ENCODE results near the gene IPO5. TPM values are rescaled to one million over a fixed set of nuclear protein-coding genes. Genes with fewer than 3 reads are reported as not detected.
"Not testable (repeated sequence)": the region's sequence is repeated elsewhere in the genome, so short reads cannot be mapped to it uniquely, and the experiment has no call there.

Gene IPO5
- total and polyA plus RNA-seq, 9 donors: 123 to 171 (median 149) TPM

DNA sequence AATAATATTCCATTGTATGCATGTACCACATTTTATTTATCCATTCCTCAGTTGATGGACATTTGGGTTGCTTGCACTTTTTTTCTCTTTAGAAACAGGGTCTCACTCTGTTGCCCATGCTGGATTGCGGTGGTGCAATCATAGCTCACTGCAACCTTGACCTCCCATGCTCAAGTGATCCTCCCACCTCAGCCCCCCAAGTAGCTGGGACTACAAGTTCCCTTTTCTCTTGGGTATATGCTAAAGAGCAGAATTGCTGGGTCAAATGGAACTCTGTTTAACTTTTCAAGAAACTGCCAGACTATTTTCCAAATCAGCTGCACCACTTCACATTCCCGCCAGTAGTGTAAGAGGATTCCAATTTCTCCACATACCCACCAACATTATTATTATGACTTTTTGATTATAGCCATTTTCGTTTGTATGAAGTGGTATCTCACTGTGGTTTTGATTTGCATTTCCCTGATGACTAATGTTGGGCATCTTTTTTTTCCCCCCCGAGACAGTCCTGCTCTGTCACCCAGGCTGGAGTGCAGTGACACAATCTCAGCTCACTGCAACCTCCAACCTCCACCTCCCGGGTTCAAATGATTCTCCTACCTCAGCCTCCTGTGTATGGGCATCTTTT, 7.6 kb upstream of the IPO5 start:
- no CpG with 5 or more reads among the region's 5 CpGs for WGBS (ENCODE audit: insufficient coverage)
- Histone ChIP-seq H3K4me3 (ENCODE audit: low read length) (no peak overlapping the region), H3K27ac (ENCODE audit: low read length) (no peak overlapping the region), H3K36me3 (ENCODE audit: control insufficient read depth, insufficient read depth, low read length) (no peaks in the 10 kb centered on the region), H3K9me3 (replicated peaks; ENCODE audit: control insufficient read depth, low read depth, low read length) (no peaks in the 10 kb centered on the region), H3K27me3 (ENCODE audit: control insufficient read depth, insufficient read depth, low read length) (no peaks in the 10 kb centered on the region), H3K4me1 (ENCODE audit: control insufficient read depth, insufficient read depth, low read length) (no peaks in the 10 kb centered on the region)
- no peak for DNase-seq

DNA sequence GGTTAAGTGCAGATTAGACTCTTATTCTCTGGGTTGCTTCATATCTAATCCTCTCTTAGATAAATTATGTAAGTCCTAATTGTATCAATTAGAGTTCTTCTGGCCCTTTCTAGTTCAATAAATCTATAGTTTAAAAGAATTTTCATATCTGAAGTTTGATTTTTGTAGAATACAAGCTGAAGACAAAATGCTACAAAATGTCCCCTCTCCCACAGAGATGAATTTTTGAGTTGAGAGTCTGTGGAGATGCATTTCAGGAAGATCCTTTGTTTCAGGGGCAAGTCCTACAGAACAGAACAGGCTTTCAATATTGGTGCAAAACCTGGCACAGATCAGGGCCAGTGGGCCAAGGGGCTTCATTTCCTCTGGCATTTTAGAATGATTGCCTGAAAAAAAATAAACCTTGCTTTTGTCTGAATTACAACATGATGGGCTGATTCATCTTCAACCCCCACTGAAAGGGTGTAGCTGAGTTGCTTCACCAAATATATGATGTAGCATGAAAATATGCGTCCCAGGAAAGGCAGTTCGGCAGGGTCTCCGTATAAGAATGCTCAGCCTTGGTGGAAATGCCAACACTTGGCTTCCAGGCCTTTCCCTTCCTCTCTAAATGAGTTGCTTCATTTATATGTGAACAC, 6.4 kb upstream of the IPO5 start:
- Histone ChIP-seq H3K9me3 (replicated peaks; ENCODE audit: control insufficient read depth, low read depth, low read length) (no peaks in the 10 kb centered on the region), H3K27me3 (ENCODE audit: control insufficient read depth, insufficient read depth, low read length) (no peaks in the 10 kb centered on the region), H3K4me1 (ENCODE audit: control insufficient read depth, insufficient read depth, low read length) (no peaks in the 10 kb centered on the region), H3K4me3 (ENCODE audit: low read length) (no peak overlapping the region), H3K36me3 (ENCODE audit: control insufficient read depth, insufficient read depth, low read length) (no peaks in the 10 kb centered on the region), H3K27ac (ENCODE audit: low read length) (no peak overlapping the region)
- no CpG with 5 or more reads among the region's 3 CpGs for WGBS (ENCODE audit: insufficient coverage)
- no peak for DNase-seq

DNA sequence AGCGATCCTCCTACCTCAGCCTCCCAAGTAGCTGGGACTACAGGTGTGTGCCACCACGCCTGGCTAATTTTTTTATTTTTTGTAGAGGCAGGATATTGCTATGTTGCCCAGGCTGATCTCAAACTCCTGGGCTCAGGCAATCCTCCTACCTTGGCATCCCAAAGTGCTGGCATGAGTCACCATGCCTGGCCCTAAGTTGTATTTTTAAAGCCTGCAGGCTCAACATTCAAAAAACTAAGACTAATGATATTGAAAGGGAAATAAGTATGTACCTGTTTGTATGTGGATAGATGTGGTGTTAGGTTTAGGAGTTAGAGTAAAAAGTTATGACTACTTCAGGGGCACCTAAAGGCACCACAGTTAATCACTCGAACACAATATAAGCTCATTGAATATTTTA, 5.4 kb upstream of the IPO5 start:
- no peak overlapping the region for H3K27ac ChIP-seq (ENCODE audit: low read length)
- no CpG with 5 or more reads among the region's 3 CpGs for WGBS (ENCODE audit: insufficient coverage)

DNA sequence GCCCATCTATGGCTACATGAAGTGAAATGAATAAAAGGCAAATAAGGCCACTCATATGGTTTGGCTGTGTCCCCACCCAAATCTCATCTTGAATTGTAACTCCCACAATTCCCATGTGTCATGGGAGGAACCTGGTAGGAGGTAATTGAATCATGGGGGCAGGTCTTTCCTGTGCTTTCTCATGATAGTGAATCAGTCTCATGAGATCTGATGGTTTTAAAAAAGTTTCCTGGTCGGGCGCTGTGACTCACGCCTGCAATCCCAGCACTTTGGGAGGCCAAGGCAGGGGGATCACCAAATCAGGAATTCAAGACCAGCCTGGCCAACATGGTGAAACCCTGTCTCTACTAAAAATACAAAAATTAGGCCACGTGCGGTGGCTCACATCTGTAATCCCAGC, 4.2 kb upstream of the IPO5 start:
- H3K27ac ChIP-seq (ENCODE audit: low read length); H3K36me3 ChIP-seq (ENCODE audit: control insufficient read depth, insufficient read depth, low read length); H3K9me3 ChIP-seq (replicated peaks; ENCODE audit: control insufficient read depth, low read depth, low read length); H3K27me3 ChIP-seq (ENCODE audit: control insufficient read depth, insufficient read depth, low read length); H3K4me3 ChIP-seq (ENCODE audit: low read length); DNase-seq; H3K4me1 ChIP-seq (ENCODE audit: control insufficient read depth, insufficient read depth, low read length): not testable (repeated sequence)
- WGBS (ENCODE audit: insufficient coverage): 97% methylated on average over 5 of the region's 5 CpGs

More for the DNA sequence above, 5.4 kb upstream of the IPO5 start:
- H3K4me3 ChIP-seq (ENCODE audit: low read length): no peak overlapping the region
- no peaks in the 10 kb centered on the region for H3K36me3 ChIP-seq (ENCODE audit: control insufficient read depth, insufficient read depth, low read length)
- DNase-seq: no peak
- H3K27me3 ChIP-seq (ENCODE audit: control insufficient read depth, insufficient read depth, low read length): no peaks in the 10 kb centered on the region
- no peaks in the 10 kb centered on the region for H3K4me1 ChIP-seq (ENCODE audit: control insufficient read depth, insufficient read depth, low read length)
- no peaks in the 10 kb centered on the region for H3K9me3 ChIP-seq (replicated peaks; ENCODE audit: control insufficient read depth, low read depth, low read length)

DNA sequence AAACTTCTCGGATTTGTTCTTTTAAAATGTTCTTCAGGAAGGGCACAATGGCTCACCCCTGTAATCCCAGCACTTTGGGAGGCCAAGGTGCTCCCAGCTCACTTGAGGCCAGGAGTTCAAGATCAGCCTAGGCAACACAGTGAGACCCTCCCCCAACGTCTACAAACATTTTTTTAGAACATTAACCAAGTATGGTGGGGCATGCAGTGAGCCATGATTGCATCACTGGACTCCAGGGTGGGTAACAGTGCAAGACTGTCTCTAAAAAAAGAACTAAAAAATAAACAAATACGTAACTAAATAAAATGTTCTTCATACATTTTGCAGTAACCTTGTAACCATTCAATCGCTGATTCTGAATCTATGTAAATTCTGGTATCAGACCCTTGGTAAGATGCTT, 2.1 kb upstream of the IPO5 start:
- no peak overlapping the region for H3K4me3 ChIP-seq (ENCODE audit: low read length)
- H3K4me1 ChIP-seq (ENCODE audit: control insufficient read depth, insufficient read depth, low read length): no peaks in the 10 kb centered on the region
- DNase-seq: no peak
- WGBS (ENCODE audit: insufficient coverage): 100% methylated on average over 2 of the region's 4 CpGs
- no peaks in the 10 kb centered on the region for H3K27me3 ChIP-seq (ENCODE audit: control insufficient read depth, insufficient read depth, low read length)
- H3K27ac ChIP-seq (ENCODE audit: low read length): no peak overlapping the region
- no peaks in the 10 kb centered on the region for H3K9me3 ChIP-seq (replicated peaks; ENCODE audit: control insufficient read depth, low read depth, low read length)
- no peaks in the 10 kb centered on the region for H3K36me3 ChIP-seq (ENCODE audit: control insufficient read depth, insufficient read depth, low read length)

DNA sequence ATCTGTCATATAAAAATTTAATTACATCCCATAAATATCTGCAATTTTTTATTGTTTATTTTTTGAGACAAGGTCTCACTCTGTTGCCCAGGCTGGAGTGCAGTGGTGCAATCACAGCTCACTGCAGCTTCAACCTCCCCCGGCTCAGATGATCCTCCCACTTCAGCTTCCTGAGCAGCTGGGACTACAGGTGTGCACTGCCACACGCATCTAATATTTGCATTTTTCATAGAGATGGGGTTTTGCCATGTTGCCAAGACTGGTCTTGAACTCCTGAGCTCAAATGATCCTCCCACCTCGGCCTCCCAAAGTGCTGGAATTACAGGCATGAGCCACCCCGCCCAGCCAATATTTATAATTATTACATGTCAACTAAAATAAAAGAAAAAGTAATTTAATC, 644 bp upstream of the IPO5 start:
- not testable (repeated sequence) for H3K27me3 ChIP-seq (ENCODE audit: control insufficient read depth, insufficient read depth, low read length); H3K36me3 ChIP-seq (ENCODE audit: control insufficient read depth, insufficient read depth, low read length); H3K27ac ChIP-seq (ENCODE audit: low read length); H3K4me3 ChIP-seq (ENCODE audit: low read length); H3K4me1 ChIP-seq (ENCODE audit: control insufficient read depth, insufficient read depth, low read length); DNase-seq; H3K9me3 ChIP-seq (replicated peaks; ENCODE audit: control insufficient read depth, low read depth, low read length)
- 72% methylated on average over 2 of the region's 4 CpGs for WGBS (ENCODE audit: insufficient coverage)

DNA sequence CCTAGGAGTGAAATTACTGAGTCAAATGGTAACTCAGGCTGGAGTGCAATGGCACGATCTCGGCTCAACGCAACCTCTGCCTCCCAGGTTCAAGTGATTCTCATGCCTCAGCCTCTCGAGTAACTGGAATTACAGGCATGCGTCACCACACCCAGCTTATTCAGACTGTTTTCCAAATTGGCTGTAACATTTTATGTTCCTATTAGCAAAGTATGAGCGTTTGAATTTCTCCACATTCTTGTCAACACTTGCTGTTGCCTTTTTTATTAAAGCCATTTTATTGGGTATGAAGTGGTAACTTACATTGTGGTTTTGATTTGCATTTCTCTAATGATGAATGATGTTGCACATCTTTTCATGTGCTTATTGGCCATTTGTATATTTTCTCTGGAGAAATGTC, 7.9 kb downstream of the IPO5 start:
- H3K36me3 ChIP-seq (ENCODE audit: control insufficient read depth, insufficient read depth, low read length): no peaks in the 10 kb centered on the region
- H3K27ac ChIP-seq (ENCODE audit: low read length): no peak overlapping the region

DNA sequence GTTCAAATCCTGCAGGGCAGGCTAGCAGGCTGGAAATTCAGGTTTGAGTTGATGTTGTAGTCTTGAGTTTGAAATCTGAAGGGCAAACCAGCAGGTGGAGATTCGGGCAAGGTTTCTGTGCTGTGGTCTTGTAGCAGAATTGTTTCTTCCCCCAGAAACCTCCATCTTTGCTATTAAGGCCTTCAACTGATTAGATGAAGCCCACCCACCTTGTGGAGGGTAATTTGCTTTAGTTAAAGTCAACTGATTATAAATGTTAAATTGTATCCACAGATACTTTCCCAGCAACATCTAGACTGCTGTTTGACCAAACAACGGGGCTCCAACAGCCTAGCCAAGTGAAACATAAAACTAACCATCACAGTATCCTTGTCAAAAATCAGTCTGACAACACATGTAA, 9.4 kb downstream of the IPO5 start:
- Histone ChIP-seq H3K27me3 (ENCODE audit: control insufficient read depth, insufficient read depth, low read length) (no peaks in the 10 kb centered on the region), H3K9me3 (replicated peaks; ENCODE audit: control insufficient read depth, low read depth, low read length) (no peaks in the 10 kb centered on the region), H3K36me3 (ENCODE audit: control insufficient read depth, insufficient read depth, low read length) (no peaks in the 10 kb centered on the region), H3K4me3 (ENCODE audit: low read length) (no peak overlapping the region), H3K4me1 (ENCODE audit: control insufficient read depth, insufficient read depth, low read length) (no peaks in the 10 kb centered on the region), H3K27ac (ENCODE audit: low read length) (no peak overlapping the region)
- DNase-seq: no peak
- WGBS (ENCODE audit: insufficient coverage): no CpG with 5 or more reads among the region's 2 CpGs

More for the DNA sequence above, 7.9 kb downstream of the IPO5 start:
- 91% methylated on average over 3 of the region's 6 CpGs for WGBS (ENCODE audit: insufficient coverage)
- Histone ChIP-seq H3K4me1 (ENCODE audit: control insufficient read depth, insufficient read depth, low read length) (no peaks in the 10 kb centered on the region), H3K9me3 (replicated peaks; ENCODE audit: control insufficient read depth, low read depth, low read length) (no peaks in the 10 kb centered on the region), H3K27me3 (ENCODE audit: control insufficient read depth, insufficient read depth, low read length) (no peaks in the 10 kb centered on the region), H3K4me3 (ENCODE audit: low read length) (no peak overlapping the region)
- no peak for DNase-seq

DNA sequence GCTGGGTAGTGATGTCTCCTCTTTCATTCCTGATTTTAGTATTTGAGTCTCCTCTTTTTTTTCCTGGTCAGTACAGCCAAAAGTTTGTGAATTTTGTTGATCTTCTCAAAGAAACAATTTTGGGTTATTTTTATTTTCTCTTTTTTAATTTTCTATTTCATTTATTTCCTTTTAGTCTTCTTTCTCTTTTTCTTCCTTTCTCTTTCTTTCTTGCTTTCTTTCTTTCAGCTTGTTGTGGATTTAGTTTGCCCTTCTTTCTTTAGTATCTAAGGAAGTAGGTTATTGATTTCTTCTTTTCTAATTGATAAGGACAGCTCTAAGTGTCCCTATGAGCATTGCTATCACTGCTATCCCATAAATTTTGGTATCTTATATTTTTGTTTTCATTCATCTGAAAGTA, 13.8 kb downstream of the IPO5 start:
- no peak overlapping the region for H3K27ac ChIP-seq (ENCODE audit: low read length)
- no peaks in the 10 kb centered on the region for H3K36me3 ChIP-seq (ENCODE audit: control insufficient read depth, insufficient read depth, low read length)
- H3K4me3 ChIP-seq (ENCODE audit: low read length): no peak overlapping the region
- no peak for DNase-seq
- H3K9me3 ChIP-seq (replicated peaks; ENCODE audit: control insufficient read depth, low read depth, low read length): no peaks in the 10 kb centered on the region
- no peaks in the 10 kb centered on the region for H3K4me1 ChIP-seq (ENCODE audit: control insufficient read depth, insufficient read depth, low read length)
- H3K27me3 ChIP-seq (ENCODE audit: control insufficient read depth, insufficient read depth, low read length): no peaks in the 10 kb centered on the region

DNA sequence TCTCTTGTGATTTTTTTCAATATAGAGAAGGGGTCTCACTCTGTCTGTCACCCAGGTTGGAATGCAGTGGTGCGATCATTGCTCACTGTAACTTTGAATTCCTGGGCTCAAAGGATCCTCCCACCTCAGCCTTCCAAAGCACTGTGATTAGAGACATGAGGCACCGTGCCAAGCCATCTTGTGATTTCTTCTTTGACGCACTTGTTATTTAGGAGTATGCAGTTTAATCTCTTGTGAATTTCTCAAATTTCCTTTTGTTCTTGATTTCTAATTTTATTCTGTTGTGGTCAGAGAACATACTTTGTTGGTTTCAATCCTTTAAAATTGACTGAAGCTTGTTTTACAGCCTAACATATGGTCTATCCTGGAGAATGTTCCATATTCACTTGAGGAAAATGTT, 14.5 kb downstream of the IPO5 start:
- Histone ChIP-seq H3K9me3 (replicated peaks; ENCODE audit: control insufficient read depth, low read depth, low read length) (no peaks in the 10 kb centered on the region), H3K4me3 (ENCODE audit: low read length) (no peak overlapping the region), H3K4me1 (ENCODE audit: control insufficient read depth, insufficient read depth, low read length) (no peaks in the 10 kb centered on the region), H3K36me3 (ENCODE audit: control insufficient read depth, insufficient read depth, low read length) (no peaks in the 10 kb centered on the region), H3K27me3 (ENCODE audit: control insufficient read depth, insufficient read depth, low read length) (no peaks in the 10 kb centered on the region), H3K27ac (ENCODE audit: low read length) (no peak overlapping the region)
- WGBS (ENCODE audit: insufficient coverage): no CpG with 5 or more reads among the region's 3 CpGs
- no peak for DNase-seq

DNA sequence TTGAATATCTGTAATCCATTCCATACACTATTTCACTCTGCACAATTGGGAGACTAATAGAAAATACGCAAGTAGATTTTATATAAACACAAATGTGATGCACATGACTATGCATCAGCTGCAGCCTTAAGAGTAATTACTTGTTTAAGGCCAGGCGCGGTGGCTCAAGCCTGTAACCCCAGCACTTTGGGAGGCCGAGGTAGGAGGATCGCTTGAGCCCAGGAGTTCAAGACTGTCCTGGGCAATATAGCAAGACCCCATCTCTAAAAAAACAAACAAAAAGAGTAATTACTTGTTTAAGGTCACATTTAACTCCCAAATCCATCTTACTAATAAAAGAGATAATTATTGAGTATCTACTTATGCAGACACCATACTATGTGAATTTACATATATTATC, 18.0 kb downstream of the IPO5 start:
- no CpG with 5 or more reads among the region's 5 CpGs for WGBS (ENCODE audit: insufficient coverage)
- H3K36me3 ChIP-seq (ENCODE audit: control insufficient read depth, insufficient read depth, low read length): no peaks in the 10 kb centered on the region
- H3K4me3 ChIP-seq (ENCODE audit: low read length): no peak overlapping the region
- no peak overlapping the region for H3K27ac ChIP-seq (ENCODE audit: low read length)
- peaks cover 6% of the 10 kb centered on the region for H3K4me1 ChIP-seq (ENCODE audit: control insufficient read depth, insufficient read depth, low read length)
- no peaks in the 10 kb centered on the region for H3K27me3 ChIP-seq (ENCODE audit: control insufficient read depth, insufficient read depth, low read length)
- DNase-seq: no peak
- no peaks in the 10 kb centered on the region for H3K9me3 ChIP-seq (replicated peaks; ENCODE audit: control insufficient read depth, low read depth, low read length)
